MCF 10A (cell line): ENCODE data around the gene OLIG3. TPM values are rescaled to one million over a fixed set of nuclear protein-coding genes. Genes with fewer than 3 reads are reported as not detected.

Experiments
- BruUV-seq: library from RNA; stranded (reverse); fragments of 400-500 nt; replicated peaks from 2 replicates; lab custom pipeline; 2021; lab: Mats Ljungman, UMichigan
- CTCF ChIA-PET: fragments of 300-600 bp; sonication (Branson Sonifier 250); formaldehyde crosslinking; extraction: SDS; loops from one replicate; lab custom pipeline; 2021; ENCODE audit warnings: antibody characterized with exemption, inconsistent platforms; lab: Yijun Ruan, JAX
- POLR2A ChIA-PET: fragments of 300-600, 350-650 bp; sonication (Branson Sonifier 250); formaldehyde crosslinking; extraction: SDS; loops from one replicate; lab custom pipeline; 2020; ENCODE audit warnings: antibody characterized with exemption, inconsistent platforms; lab: Yijun Ruan, JAX
- DNase-seq: peaks from one replicate; pipeline ENCODE4 v3.0.0-alpha.2; 2018; ENCODE audit not compliant: unreplicated experiment
- H3K27ac Mint-ChIP-seq: one replicate; pipeline ENCODE4 v1.8.0; 2022; ENCODE audit warnings: mild to moderate bottlenecking, low read depth, mixed read lengths; ENCODE audit not compliant: unreplicated experiment
- H3K27me3 Mint-ChIP-seq: one replicate; pipeline ENCODE4 v1.8.0; 2022; ENCODE audit warnings: mixed read lengths; ENCODE audit not compliant: insufficient read depth, unreplicated experiment
- H3K36me3 Mint-ChIP-seq: one replicate; pipeline ENCODE4 v1.8.0; 2022; ENCODE audit warnings: mild to moderate bottlenecking, moderate library complexity, mixed read lengths; ENCODE audit not compliant: insufficient read depth, unreplicated experiment
- H3K4me1 Mint-ChIP-seq: one replicate; pipeline ENCODE4 v1.8.0; 2022; ENCODE audit warnings: mixed read lengths; ENCODE audit not compliant: insufficient read depth, unreplicated experiment
- H3K4me3 Mint-ChIP-seq: one replicate; pipeline ENCODE4 v1.8.0; 2022; ENCODE audit warnings: mild to moderate bottlenecking, moderate library complexity, mixed read lengths; ENCODE audit not compliant: unreplicated experiment
- H3K9me3 Mint-ChIP-seq: one replicate; pipeline ENCODE4 v1.8.0; 2022; ENCODE audit warnings: mixed read lengths; ENCODE audit not compliant: unreplicated experiment
- intact Hi-C: fragments of 100-400 bp; cut with micrococcal nuclease; formaldehyde crosslinking; loops from 2 replicates; pipeline ENCODE4 v1.14.1; 2022
- total RNA-seq: library from RNA; stranded (reverse); gene quantifications from 2 replicates; pipeline ENCODE4 v1.2.3, GENCODE V29; 2022
- TF ChIP-seq, protein P1 (sequence below): fragments of 200-600 bp; IDR thresholded peaks from one replicate; pipeline ENCODE4 v1.8.0; 2022; ENCODE audit warnings: antibody characterized with exemption, mild to moderate bottlenecking; ENCODE audit not compliant: unreplicated experiment

Gene OLIG3
- total RNA-seq, 1 experiment from 2014 or later: not detected

DNA sequence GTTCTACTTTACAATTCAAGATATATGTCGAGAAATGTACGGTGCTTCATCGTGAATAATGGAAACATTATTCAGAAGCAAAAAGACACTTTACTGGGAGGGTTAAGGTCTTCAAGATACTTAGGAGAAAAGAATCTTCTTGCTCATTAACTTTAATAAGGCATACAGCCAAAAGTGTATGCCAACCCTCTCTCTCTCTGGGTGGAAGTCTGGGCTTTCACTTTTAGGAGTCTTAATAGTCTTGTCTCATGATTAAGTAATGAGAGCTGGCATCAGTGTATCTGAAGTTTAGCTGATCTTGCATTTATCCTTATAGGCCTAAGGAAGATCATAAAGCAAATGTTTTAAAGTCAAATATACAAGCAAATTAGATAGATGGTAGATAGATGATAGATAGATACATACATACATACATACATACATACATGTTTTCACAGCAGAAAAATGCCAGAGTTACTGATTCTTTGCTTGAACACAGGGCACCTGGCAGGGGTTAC, 21.5 kb downstream of the OLIG3 start:
- no peak for DNase-seq
- intact Hi-C loops: no loop called here
- Mint-ChIP-seq H3K4me1 (no peaks in the 10 kb centered on the region), H3K27ac (no peak overlapping the region), H3K27me3 (no peaks in the 10 kb centered on the region), H3K9me3 (no peaks in the 10 kb centered on the region), H3K4me3 (no peak overlapping the region), H3K36me3 (no peaks in the 10 kb centered on the region)
- POLR2A ChIA-PET: no interaction called here
- no TSS peak for BruUV-seq
- TF ChIP-seq, protein P1, sequence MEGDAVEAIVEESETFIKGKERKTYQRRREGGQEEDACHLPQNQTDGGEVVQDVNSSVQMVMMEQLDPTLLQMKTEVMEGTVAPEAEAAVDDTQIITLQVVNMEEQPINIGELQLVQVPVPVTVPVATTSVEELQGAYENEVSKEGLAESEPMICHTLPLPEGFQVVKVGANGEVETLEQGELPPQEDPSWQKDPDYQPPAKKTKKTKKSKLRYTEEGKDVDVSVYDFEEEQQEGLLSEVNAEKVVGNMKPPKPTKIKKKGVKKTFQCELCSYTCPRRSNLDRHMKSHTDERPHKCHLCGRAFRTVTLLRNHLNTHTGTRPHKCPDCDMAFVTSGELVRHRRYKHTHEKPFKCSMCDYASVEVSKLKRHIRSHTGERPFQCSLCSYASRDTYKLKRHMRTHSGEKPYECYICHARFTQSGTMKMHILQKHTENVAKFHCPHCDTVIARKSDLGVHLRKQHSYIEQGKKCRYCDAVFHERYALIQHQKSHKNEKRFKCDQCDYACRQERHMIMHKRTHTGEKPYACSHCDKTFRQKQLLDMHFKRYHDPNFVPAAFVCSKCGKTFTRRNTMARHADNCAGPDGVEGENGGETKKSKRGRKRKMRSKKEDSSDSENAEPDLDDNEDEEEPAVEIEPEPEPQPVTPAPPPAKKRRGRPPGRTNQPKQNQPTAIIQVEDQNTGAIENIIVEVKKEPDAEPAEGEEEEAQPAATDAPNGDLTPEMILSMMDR: no peak
- CTCF ChIA-PET: no interaction called here

DNA sequence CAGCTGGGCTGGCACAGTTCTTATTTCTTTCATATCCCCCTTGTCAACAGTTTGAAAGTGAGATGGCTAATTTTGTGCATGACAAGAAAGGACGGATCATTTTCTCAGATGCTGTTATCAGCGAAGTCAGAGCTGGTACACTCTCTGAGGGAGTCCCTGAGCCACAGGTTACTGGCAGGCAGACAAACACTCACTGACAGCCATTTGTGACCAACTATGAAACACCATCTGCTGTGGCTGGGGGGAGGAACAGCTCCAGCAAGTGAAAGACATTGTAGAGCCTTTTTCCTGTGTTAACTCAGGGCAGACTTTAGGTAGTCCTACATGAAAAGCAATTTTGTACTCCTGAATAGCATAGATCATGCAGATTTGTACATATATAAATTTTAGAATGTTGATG, 22.2 kb downstream of the OLIG3 start:
- no TSS peak for BruUV-seq
- CTCF ChIA-PET: no interaction called here
- POLR2A ChIA-PET: no interaction called here
- no peaks in the 10 kb centered on the region for H3K4me1 Mint-ChIP-seq
- DNase-seq: no peak
- intact Hi-C loops: no loop called here
- H3K27me3 Mint-ChIP-seq: no peaks in the 10 kb centered on the region
- H3K4me3 Mint-ChIP-seq: no peak overlapping the region
- no peaks in the 10 kb centered on the region for H3K9me3 Mint-ChIP-seq
- no peaks in the 10 kb centered on the region for H3K36me3 Mint-ChIP-seq
- TF ChIP-seq, protein P1: no peak
- no peak overlapping the region for H3K27ac Mint-ChIP-seq

DNA sequence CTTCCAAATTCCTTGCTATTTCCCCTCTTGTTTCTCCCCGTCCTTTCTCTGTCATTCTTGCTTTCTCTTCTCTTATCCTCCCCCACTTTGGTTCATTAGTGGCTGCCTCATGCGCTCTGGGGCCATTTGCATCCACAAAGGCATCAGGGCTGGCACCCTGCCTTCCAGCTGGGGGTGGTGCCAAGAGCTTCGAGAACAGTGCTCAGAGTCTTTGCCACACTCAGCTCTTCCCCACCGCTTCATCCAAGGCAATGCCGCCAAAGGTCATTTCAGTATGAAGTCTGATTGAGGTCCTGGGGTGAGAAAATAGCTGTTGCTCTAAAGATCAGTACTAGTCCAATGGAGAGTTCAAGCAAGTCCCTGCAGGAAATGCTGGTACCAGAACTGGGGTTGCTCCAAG, 22.7 kb downstream of the OLIG3 start:
- Mint-ChIP-seq H3K27ac (no peak overlapping the region), H3K4me3 (no peak overlapping the region), H3K4me1 (no peaks in the 10 kb centered on the region), H3K27me3 (no peaks in the 10 kb centered on the region), H3K36me3 (no peaks in the 10 kb centered on the region), H3K9me3 (no peaks in the 10 kb centered on the region)
- BruUV-seq: no TSS peak
- DNase-seq: no peak
- POLR2A ChIA-PET: no interaction called here
- TF ChIP-seq, protein P1: no peak
- intact Hi-C loops: no loop called here
- CTCF ChIA-PET: interaction anchor here (1.0 kb wide), 1 partner anchor 20 kb away, joined by 3 read pairs; no protein-coding TSS in a partner anchor

DNA sequence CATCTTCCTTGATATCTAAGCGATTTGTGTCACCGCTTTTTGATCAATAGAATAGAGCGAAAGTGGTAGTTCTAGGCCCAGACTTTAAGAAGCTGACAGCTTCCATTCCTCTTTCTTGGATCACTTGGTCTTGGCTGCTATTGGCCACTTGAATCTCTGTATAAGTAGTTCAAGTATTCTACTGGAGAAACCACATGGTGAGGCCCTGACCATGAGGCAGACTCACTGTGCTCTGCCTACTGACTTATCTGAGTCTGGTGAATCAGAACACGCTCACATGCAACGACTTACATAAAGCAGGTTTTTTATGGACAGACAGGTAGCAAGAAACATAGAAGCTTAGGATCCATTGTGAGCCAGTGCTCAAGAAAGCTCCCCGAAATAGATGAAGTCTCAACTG, 27.0 kb downstream of the OLIG3 start:
- Mint-ChIP-seq H3K27ac (no peak overlapping the region), H3K36me3 (no peaks in the 10 kb centered on the region), H3K4me1 (no peaks in the 10 kb centered on the region), H3K27me3 (no peaks in the 10 kb centered on the region), H3K9me3 (no peaks in the 10 kb centered on the region), H3K4me3 (no peak overlapping the region)
- intact Hi-C loops: no loop called here
- CTCF ChIA-PET: interaction anchor here (0.7 to 0.9 kb wide), 2 partner anchors 21 to 44 kb away, joined by 3 to 6 read pairs; no protein-coding TSS in a partner anchor
- TF ChIP-seq, protein P1: no peak
- POLR2A ChIA-PET: no interaction called here
- no peak for DNase-seq
- BruUV-seq: no TSS peak
